Osteoblast (primary cell): ENCODE measurements around the gene PEX7. TPM values are rescaled to one million over a fixed set of nuclear protein-coding genes. Genes with fewer than 3 reads are reported as not detected.
"Not testable (repeated sequence)": the region's sequence is repeated elsewhere in the genome, so short reads cannot be mapped to it uniquely, and the experiment has no call there.

Experiments used
- DNase-seq: peaks from one replicate; pipeline ENCODE4 v3.0.0; 2011; ENCODE audit warnings: low spot score, mixed read lengths; ENCODE audit not compliant: insufficient read length; ENCODE audit errors: missing footprints
- H2AFZ ChIP-seq: 2 replicates; pipeline ENCODE4 v1.6.0; 2011; ENCODE audit warnings: mild to moderate bottlenecking, low read length
- H3K27ac ChIP-seq: 2 replicates; pipeline ENCODE4 v1.5.1; 2011; ENCODE audit warnings: mild to moderate bottlenecking, low read depth, low read length, moderate library complexity
- H3K27me3 ChIP-seq: 2 replicates; pipeline ENCODE4 v1.6.0; 2012; ENCODE audit warnings: mild to moderate bottlenecking, control low read depth, inconsistent platforms, low read length, moderate library complexity; ENCODE audit not compliant: insufficient read depth
- H3K36me3 ChIP-seq: 2 replicates; pipeline ENCODE4 v1.5.1; 2011; ENCODE audit warnings: mild to moderate bottlenecking, low read length, control low read depth, moderate library complexity; ENCODE audit not compliant: insufficient read depth
- H3K4me1 ChIP-seq: 2 replicates; pipeline ENCODE4 v1.5.1; 2011; ENCODE audit warnings: mild to moderate bottlenecking, low read length, control low read depth, moderate library complexity; ENCODE audit not compliant: insufficient read depth
- H3K4me2 ChIP-seq: 2 replicates; pipeline ENCODE4 v1.6.0; 2011; ENCODE audit warnings: mild to moderate bottlenecking, low read length; ENCODE audit not compliant: insufficient read depth
- H3K4me3 ChIP-seq: fragments of 200-600 bp; sonication (generic); 3 replicates; pipeline ENCODE4 v1.5.1; 2012; ENCODE audit warnings: mild to moderate bottlenecking, low read length, inconsistent platforms; ENCODE audit not compliant: insufficient read depth
- H3K79me2 ChIP-seq: 2 replicates; pipeline ENCODE4 v1.6.0; 2012; ENCODE audit warnings: mild to moderate bottlenecking, low read length, control low read depth, inconsistent platforms; ENCODE audit not compliant: insufficient read depth
- H3K9me3 ChIP-seq: 2 replicates; pipeline ENCODE4 v1.5.1; 2011; ENCODE audit warnings: low read depth, low read length, control low read depth
- H4K20me1 ChIP-seq: 2 replicates; pipeline ENCODE4 v1.6.0; 2012; ENCODE audit warnings: mild to moderate bottlenecking, low read length, control low read depth; ENCODE audit not compliant: insufficient read depth
- total RNA-seq: library from RNA; depleted of rRNA; stranded (reverse); fragments of >200 nt; gene quantifications from 2 replicates; pipeline ENCODE4 v1.2.3, GENCODE V29; 2012
- TF ChIP-seq, protein P1 (sequence below): IDR thresholded peaks from 2 replicates; pipeline ENCODE4 v1.5.1; 2011; ENCODE audit warnings: mild to moderate bottlenecking, low read depth, low read length, moderate library complexity; ENCODE audit errors: extremely low read depth

The PEX7 gene
- total RNA-seq, 1 donor: 5.4 TPM

DNA sequence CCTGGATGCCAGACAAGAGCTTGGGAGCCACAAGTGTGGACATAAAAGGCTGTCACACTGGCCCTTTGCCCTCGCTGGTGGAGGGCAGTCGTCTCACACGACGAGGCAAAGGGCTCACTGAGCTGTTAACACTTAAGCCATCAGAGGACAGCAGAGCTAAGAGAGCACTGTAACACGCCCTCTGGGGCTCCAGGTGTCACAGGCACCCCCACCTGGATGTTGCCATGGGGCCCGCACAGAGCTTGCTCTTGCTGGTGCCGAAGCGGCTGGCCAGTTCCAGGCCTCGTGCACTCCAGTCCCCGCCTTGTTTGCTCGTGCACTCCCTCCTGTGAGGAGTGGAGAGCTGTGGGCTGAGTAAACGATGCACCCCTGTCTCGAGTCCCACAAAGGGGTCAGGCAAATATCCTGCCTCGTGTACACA, 137.1 kb downstream of the PEX7 start:
- DNase-seq: no peak
- Histone ChIP-seq H3K4me3 (no peak overlapping the region), H4K20me1 (no peaks in the 10 kb centered on the region), H3K4me2 (no peak overlapping the region), H3K27ac (no peak overlapping the region), H2AFZ (no peak overlapping the region), H3K27me3 (peaks cover 1% of the 10 kb centered on the region), H3K36me3 (no peaks in the 10 kb centered on the region), H3K4me1 (no peaks in the 10 kb centered on the region), H3K79me2 (no peaks in the 10 kb centered on the region), H3K9me3 (no peaks in the 10 kb centered on the region)
- TF ChIP-seq, protein P1, sequence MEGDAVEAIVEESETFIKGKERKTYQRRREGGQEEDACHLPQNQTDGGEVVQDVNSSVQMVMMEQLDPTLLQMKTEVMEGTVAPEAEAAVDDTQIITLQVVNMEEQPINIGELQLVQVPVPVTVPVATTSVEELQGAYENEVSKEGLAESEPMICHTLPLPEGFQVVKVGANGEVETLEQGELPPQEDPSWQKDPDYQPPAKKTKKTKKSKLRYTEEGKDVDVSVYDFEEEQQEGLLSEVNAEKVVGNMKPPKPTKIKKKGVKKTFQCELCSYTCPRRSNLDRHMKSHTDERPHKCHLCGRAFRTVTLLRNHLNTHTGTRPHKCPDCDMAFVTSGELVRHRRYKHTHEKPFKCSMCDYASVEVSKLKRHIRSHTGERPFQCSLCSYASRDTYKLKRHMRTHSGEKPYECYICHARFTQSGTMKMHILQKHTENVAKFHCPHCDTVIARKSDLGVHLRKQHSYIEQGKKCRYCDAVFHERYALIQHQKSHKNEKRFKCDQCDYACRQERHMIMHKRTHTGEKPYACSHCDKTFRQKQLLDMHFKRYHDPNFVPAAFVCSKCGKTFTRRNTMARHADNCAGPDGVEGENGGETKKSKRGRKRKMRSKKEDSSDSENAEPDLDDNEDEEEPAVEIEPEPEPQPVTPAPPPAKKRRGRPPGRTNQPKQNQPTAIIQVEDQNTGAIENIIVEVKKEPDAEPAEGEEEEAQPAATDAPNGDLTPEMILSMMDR: no peak

DNA sequence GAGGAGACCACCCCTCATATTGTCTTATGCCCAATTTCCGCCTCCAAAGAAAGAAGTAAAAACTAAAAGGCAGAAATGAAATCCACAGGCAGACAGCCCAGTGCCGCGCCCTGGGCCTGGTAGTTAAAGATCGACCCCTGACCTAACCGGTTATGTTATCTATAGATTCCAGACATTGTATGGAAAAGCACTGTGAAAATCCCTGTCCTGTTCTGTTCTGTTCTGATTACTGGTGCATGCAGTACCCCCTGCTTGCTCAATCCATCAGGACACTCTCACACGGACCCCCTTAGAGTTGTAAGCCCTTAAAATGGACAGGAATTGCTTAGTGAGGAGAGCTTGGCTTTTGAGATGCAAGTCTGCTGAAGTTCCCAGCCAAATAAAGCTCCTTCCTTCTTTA, 137.5 kb downstream of the PEX7 start:
- H3K4me1 ChIP-seq, H3K4me2 ChIP-seq, H3K27me3 ChIP-seq, H3K27ac ChIP-seq, H4K20me1 ChIP-seq, H2AFZ ChIP-seq, H3K4me3 ChIP-seq, H3K9me3 ChIP-seq, H3K36me3 ChIP-seq, H3K79me2 ChIP-seq, DNase-seq: not testable (repeated sequence)

DNA sequence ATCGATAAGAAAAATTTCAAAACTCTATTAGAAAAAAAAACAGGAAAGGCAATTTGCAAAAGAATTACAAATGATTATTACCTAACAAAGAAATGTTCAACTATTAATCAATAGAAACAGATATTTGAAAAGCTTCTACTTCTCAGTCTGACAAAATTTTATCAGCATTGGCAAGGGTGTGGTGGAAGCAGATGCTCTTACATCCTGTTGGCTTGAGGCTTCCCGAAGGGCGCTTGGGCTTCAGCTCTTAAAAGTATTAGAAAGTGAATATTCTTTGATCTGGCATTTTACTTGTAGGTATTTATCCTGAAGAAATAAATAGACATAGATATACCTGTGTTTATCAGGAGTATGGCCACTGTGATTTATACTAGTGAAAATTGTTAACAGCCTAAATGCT, 138.4 kb downstream of the PEX7 start:
- Histone ChIP-seq H3K36me3 (no peaks in the 10 kb centered on the region), H3K27me3 (peaks cover 5% of the 10 kb centered on the region), H3K27ac (no peak overlapping the region), H2AFZ (no peak overlapping the region), H4K20me1 (no peaks in the 10 kb centered on the region), H3K9me3 (no peaks in the 10 kb centered on the region), H3K79me2 (no peaks in the 10 kb centered on the region), H3K4me2 (no peak overlapping the region), H3K4me3 (no peak overlapping the region), H3K4me1 (no peaks in the 10 kb centered on the region)
- DNase-seq: no peak
- TF ChIP-seq, protein P1: no peak

DNA sequence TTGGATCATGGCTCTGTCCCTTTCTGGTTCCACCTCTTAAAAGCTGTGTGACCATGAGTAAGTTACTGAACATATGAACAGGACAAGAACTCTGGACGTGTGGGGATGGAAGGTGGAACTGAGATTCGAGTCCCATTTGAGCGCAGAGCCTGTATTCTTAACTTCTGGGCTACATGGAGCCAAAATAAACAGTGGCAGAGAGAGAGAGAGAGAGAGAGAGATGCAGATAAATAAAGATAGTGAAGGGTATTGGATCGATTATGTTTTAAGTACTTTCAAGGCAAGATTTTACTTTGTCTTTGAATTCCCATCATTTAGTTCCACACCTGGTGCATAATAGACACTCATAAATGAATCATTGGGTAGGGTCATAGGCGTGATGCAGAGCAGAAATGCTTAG, 139.5 kb downstream of the PEX7 start:
- H4K20me1 ChIP-seq: no peaks in the 10 kb centered on the region
- no peaks in the 10 kb centered on the region for H3K4me1 ChIP-seq
- H3K79me2 ChIP-seq: no peaks in the 10 kb centered on the region
- TF ChIP-seq, protein P1: no peak
- H3K4me2 ChIP-seq: no peak overlapping the region
- no peaks in the 10 kb centered on the region for H3K36me3 ChIP-seq
- H2AFZ ChIP-seq: no peak overlapping the region
- H3K27me3 ChIP-seq: peaks cover 5% of the 10 kb centered on the region
- no peak overlapping the region for H3K4me3 ChIP-seq
- H3K27ac ChIP-seq: no peak overlapping the region
- no peak for DNase-seq
- no peaks in the 10 kb centered on the region for H3K9me3 ChIP-seq

DNA sequence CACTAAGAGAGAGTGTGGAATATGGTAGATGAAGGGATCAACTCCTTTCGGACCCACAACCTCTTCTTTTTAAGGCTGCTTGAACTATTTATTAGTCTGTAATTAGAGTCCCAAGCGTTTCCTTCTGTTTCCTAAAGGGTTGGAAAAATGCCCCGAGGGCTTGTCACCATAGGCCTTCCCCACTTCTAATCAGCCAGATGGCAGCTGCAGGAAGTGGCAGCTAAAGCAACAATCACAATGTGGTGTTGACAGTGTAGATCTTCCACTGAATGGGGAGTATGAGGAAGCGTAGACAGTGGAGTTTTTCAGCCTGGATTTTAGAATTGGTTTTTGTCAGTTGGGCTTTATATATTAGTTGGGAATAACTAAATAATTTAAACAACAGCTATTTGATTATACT, 140.3 kb downstream of the PEX7 start:
- H2AFZ ChIP-seq: no peak overlapping the region

More for the DNA sequence above, 140.3 kb downstream of the PEX7 start:
- Histone ChIP-seq H3K27ac (no peak overlapping the region), H3K4me2 (no peak overlapping the region), H3K36me3 (no peaks in the 10 kb centered on the region), H3K4me1 (no peaks in the 10 kb centered on the region), H3K27me3 (peaks cover 5% of the 10 kb centered on the region), H3K4me3 (no peak overlapping the region), H4K20me1 (no peaks in the 10 kb centered on the region), H3K9me3 (no peaks in the 10 kb centered on the region), H3K79me2 (no peaks in the 10 kb centered on the region)
- TF ChIP-seq, protein P1: no peak
- no peak for DNase-seq
